AG04449 (cell line): Measurements from ENCODE around the gene GTF2E1.

Source experiments
- CTCF ChIA-PET: fragments of 350-600 bp; formaldehyde crosslinking; extraction: SDS; loops from one replicate; lab custom pipeline; 2021; ENCODE audit warnings: antibody characterized with exemption; lab: Yijun Ruan, JAX
- POLR2A ChIA-PET: fragments of 400-600, 350-600 bp; formaldehyde crosslinking; extraction: SDS; loops from one replicate; lab custom pipeline; 2020; ENCODE audit warnings: antibody characterized with exemption, inconsistent platforms; lab: Yijun Ruan, JAX
- DNase-seq: peaks from one replicate; pipeline ENCODE4 v3.0.0-alpha.2; 2010; ENCODE audit warnings: low read depth, low spot score
- H3K4me3 ChIP-seq: 2 replicates; pipeline ENCODE4 v1.5.1; 2011; ENCODE audit warnings: low read depth, mild to moderate bottlenecking, control low read depth, low read length
- TF ChIP-seq, protein P1 (sequence below): IDR thresholded peaks from one replicate; pipeline ENCODE4 v1.5.1; 2011; ENCODE audit warnings: mild to moderate bottlenecking, moderate library complexity, low read length, control low read depth, inconsistent platforms; ENCODE audit not compliant: insufficient read depth; ENCODE audit errors: missing control alignments

The GTF2E1 gene

DNA sequence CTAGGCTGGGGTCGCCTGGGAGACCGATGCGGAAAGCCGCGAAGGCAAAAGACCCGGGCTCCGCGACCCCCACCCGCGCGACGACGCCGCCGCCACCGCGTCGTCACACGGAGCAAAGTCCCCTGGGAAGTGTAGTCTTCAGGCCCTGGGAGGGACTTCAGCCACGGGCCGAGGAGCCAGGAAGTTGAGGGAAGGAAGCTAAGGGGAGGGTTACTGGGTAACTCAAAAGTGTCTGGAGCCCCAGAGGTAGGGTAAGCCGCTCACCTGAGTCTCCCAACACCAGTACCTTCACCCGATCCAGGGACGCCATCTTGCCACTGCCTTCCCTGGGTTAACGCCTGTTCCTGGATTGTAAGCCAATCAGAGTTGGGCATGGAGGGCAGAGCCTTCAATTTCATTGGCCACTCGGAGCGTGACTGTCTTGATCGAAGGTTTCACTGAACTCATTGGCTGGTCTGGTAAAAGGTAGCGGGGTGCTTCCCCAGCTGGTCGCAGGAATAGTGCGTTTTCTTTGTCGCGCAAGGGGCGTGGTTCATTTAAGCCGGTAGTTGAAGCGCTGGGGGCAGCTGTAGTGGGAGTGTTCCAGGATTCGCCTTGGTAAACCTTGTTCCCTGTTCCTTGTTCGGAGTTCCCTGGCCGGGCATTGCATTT lies at the start of gene GTF2E1, which contains the start of gene RABL3:
TSS of gene GTF2E1 (plus strand) at position 547 of the 651 bp plus-strand sequence. CDS start 7,809 bp downstream, outside the sequence.
TSS of gene RABL3 (minus strand) at position 319 of the 651 bp plus-strand sequence. CDS start at position 310, 9 bp downstream.
- ChIA-PET CTCF (interaction anchor here (1.3 kb wide), 1 partner anchor 30 kb away, joined by 4 read pairs; no protein-coding TSS in a partner anchor), POLR2A (interaction anchor here (0.7 to 1.0 kb wide), 2 partner anchors 64 to 146 kb away, joined by 3 to 4 read pairs; partner anchors contain the start of gene NDUFB4)
- TF ChIP-seq, protein P1, sequence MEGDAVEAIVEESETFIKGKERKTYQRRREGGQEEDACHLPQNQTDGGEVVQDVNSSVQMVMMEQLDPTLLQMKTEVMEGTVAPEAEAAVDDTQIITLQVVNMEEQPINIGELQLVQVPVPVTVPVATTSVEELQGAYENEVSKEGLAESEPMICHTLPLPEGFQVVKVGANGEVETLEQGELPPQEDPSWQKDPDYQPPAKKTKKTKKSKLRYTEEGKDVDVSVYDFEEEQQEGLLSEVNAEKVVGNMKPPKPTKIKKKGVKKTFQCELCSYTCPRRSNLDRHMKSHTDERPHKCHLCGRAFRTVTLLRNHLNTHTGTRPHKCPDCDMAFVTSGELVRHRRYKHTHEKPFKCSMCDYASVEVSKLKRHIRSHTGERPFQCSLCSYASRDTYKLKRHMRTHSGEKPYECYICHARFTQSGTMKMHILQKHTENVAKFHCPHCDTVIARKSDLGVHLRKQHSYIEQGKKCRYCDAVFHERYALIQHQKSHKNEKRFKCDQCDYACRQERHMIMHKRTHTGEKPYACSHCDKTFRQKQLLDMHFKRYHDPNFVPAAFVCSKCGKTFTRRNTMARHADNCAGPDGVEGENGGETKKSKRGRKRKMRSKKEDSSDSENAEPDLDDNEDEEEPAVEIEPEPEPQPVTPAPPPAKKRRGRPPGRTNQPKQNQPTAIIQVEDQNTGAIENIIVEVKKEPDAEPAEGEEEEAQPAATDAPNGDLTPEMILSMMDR: no peak
- DNase-seq: peak; percentile 98
- peak within 1 kb of the TSS; percentile 93 for H3K4me3 ChIP-seq

DNA sequence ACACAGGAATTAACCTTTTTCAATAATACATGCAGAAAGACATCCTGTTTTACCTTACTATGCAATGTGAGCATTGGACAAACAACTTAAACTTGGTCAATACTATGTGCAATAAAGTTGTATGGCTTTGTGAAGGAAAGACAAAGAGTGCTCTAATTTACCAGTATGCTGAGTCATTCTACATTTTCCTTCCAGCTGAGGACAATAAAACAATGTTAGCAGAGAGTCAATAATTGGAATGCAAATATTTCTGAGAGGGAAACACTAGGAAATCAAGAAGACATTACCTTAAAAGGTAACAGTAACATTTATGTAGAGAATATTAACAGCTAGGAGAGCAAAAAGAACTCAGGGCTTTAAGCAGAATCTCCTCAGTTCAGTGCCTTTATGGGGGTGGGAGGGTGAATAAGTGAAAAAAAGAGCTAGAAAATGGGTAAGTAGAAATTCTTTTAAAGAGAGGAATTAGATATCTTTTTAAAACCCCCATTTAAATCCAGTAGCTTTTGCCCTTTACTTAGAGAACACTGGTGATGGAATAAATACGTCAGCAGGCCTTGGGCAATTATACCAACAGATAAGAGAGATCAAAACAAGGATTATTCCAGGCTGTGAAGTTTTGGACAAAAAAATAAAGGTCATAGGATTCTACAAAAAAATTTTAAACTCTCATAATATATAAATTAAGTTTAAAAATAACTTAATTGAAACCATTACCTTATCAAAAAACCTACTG lies 48.9 kb upstream of the GTF2E1 start:
- DNase-seq: no peak
- CTCF ChIA-PET: interaction anchor here (1.0 to 1.2 kb wide), 2 partner anchors 19 to 89 kb away, joined by 3 read pairs; no protein-coding TSS in a partner anchor
- TF ChIP-seq, protein P1: no peak
- no peak overlapping the region for H3K4me3 ChIP-seq
- POLR2A ChIA-PET: interaction anchor here (0.5 to 0.7 kb wide), 2 partner anchors 8 to 98 kb away, joined by 3 to 4 read pairs; partner anchors contain the start of gene NDUFB4

DNA sequence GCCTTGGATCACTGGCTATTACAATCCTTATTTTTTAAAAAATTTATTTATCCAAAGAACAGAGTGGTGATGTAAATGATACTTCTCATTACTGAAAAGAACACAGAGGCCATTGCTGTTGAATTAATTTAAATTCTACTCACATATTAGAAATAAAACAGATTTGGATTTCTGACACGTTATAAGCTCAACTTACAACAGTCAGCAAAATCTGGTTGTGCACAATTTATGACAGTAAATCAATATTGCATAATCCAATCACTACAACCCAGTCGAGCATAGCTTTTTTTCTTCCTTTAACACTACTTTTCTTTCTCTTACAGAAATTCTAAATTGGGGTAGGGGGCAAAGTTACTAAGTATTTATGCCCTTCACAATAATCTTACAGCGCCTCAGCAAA lies 43.2 kb upstream of the GTF2E1 start:
- no peak overlapping the region for H3K4me3 ChIP-seq
- ChIA-PET CTCF (interaction anchor here (0.9 to 2.4 kb wide), 4 partner anchors 12 to 138 kb away, joined by 4 to 8 read pairs (median 4); no protein-coding TSS in a partner anchor), POLR2A (no interaction called here)
- TF ChIP-seq, protein P1: no peak
- no peak for DNase-seq

DNA sequence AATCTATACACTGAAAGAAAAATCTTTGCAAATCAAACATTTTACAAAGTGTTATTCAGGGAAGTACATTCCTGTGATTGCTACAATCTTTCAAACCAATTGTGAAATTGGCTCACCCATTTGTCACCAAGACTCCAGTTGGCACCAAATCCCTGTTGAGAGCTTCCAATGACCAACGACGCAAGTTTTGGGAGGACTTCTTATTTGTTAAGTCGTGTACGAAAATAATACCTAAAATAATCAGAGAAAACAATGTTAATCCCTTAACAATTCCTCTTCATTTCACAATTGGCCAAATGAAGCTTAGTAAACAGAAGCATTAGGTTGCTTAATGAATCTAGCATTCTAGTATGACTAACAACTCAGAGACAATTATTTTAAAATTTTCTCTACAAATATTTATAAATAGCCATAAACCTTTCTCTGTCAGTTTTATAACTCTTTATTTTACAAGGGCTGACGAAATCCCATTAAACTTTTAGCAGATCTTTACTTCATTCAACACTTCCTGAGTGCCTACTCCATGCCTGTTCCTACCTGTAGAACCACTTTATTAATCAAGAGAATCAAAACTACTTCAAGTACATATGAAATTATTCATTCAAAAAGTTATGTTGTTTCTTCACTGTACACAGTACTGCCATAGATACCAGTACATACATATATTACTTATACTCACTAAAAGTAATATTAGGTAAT lies 36.5 kb upstream of the GTF2E1 start:
- CTCF ChIA-PET: no interaction called here
- no peak for DNase-seq
- TF ChIP-seq, protein P1: no peak
- POLR2A ChIA-PET: no interaction called here
- H3K4me3 ChIP-seq: no peak overlapping the region

DNA sequence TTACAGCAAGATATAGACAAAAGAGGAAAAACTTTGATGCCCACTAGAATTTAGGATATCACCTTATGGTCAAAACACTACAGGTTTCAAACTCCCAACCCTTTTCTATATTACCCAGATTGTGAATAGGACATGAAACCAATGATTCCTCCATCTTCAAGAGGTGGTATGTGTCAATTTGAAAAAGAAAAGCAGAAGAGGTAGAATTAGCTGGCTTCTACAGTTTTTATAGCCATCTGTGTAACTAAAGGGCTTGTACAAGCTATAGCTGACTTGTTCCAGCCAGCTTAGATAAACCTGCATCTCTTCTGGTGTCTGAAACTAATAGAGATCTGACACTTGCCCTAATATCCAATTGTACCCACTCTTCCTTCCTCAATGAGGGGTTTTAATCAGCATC lies 35.6 kb upstream of the GTF2E1 start:
- TF ChIP-seq, protein P1: no peak

More for the DNA sequence above, 35.6 kb upstream of the GTF2E1 start:
- DNase-seq: no peak
- ChIA-PET POLR2A (no interaction called here), CTCF (no interaction called here)
- H3K4me3 ChIP-seq: no peak overlapping the region
